ENCODE results near the gene HTT. TPM values are rescaled to one million over a fixed set of nuclear protein-coding genes. Genes with fewer than 3 reads are reported as not detected.

HTT gene
- total RNA-seq, 2 experiments from 2014 or later = 56.9 to 62.6 TPM

GRCh38 chr4:3029464-3029863 is 45.0 kb upstream of the HTT start:
- ChIA-PET CTCF (no interaction called here), POLR2A (no interaction called here)
- H3K27me3 ChIP-seq (ENCODE audit: control insufficient read depth in 1 of 2, insufficient read depth in 2 of 2, low read length in 2 of 2) = no peaks in the 10 kb centered on the region
- H3K9me3 ChIP-seq (ENCODE audit: control insufficient read depth in 1 of 2, insufficient read depth in 1 of 2, low read length in 2 of 2) = no peaks in the 10 kb centered on the region
- DNase-seq = no peak
- ATAC-seq (ENCODE audit: poor library complexity) = no peak
- Mint-ChIP-seq H3K4me1 (ENCODE audit: low read depth) (no peaks in the 10 kb centered on the region), H3K4me3 (no peak overlapping the region), H3K9me3 (no peaks in the 10 kb centered on the region), H3K27me3 (no peaks in the 10 kb centered on the region), H3K27ac (no peak overlapping the region), H3K36me3 (ENCODE audit: low read depth) (no peaks in the 10 kb centered on the region)
- intact Hi-C loops (cut with DNase I, micrococcal nuclease) = no loop called here
- no peak overlapping the region for H3K27ac ChIP-seq (ENCODE audit: low read depth in 1 of 2, low read length in 2 of 2)
- no peaks in the 10 kb centered on the region for H3K36me3 ChIP-seq (ENCODE audit: insufficient read depth, low read length)
- H3K4me3 ChIP-seq (ENCODE audit: low read length) = no peak overlapping the region
- TF ChIP-seq CTCF (IDR thresholded peaks at IDR 0.05) = no peak
- no peaks in the 10 kb centered on the region for H3K4me1 ChIP-seq (ENCODE audit: insufficient read depth, low read length)

- H3K36me3 ChIP-seq (ENCODE audit: insufficient read depth, low read length) = no peaks in the 10 kb centered on the region
- no peak overlapping the region for H3K27ac ChIP-seq (ENCODE audit: low read depth in 1 of 2, low read length in 2 of 2)
- no peaks in the 10 kb centered on the region for H3K9me3 ChIP-seq (ENCODE audit: control insufficient read depth in 1 of 2, insufficient read depth in 1 of 2, low read length in 2 of 2)
- no peaks in the 10 kb centered on the region for H3K4me1 ChIP-seq (ENCODE audit: insufficient read depth, low read length)
- ChIA-PET POLR2A (no interaction called here), CTCF (no interaction called here)
- no peaks in the 10 kb centered on the region for H3K27me3 ChIP-seq (ENCODE audit: control insufficient read depth in 1 of 2, insufficient read depth in 2 of 2, low read length in 2 of 2)
- Mint-ChIP-seq H3K4me3 (no peak overlapping the region), H3K27me3 (no peaks in the 10 kb centered on the region), H3K36me3 (ENCODE audit: low read depth) (no peaks in the 10 kb centered on the region), H3K9me3 (no peaks in the 10 kb centered on the region), H3K4me1 (ENCODE audit: low read depth) (no peaks in the 10 kb centered on the region), H3K27ac (no peak overlapping the region)
- no peak for ATAC-seq (ENCODE audit: poor library complexity)
- intact Hi-C loops (cut with DNase I, micrococcal nuclease) = no loop called here
- no peak for DNase-seq
- no peak overlapping the region for H3K4me3 ChIP-seq (ENCODE audit: low read length)
- TF ChIP-seq CTCF (IDR thresholded peaks at IDR 0.05) = no peak
Observed at GRCh38 chr4:3030566-3031356, 43.7 kb upstream of the HTT start.

GRCh38 chr4:3031357-3032082 is 43.0 kb upstream of the HTT start:
- H3K27me3 Mint-ChIP-seq = no peaks in the 10 kb centered on the region
- H3K4me3 Mint-ChIP-seq = no peak overlapping the region
- H3K4me1 Mint-ChIP-seq (ENCODE audit: low read depth) = no peaks in the 10 kb centered on the region
- Histone ChIP-seq H3K4me1 (ENCODE audit: insufficient read depth, low read length) (no peaks in the 10 kb centered on the region), H3K27ac (ENCODE audit: low read depth in 1 of 2, low read length in 2 of 2) (no peak overlapping the region), H3K36me3 (ENCODE audit: insufficient read depth, low read length) (no peaks in the 10 kb centered on the region), H3K9me3 (ENCODE audit: control insufficient read depth in 1 of 2, insufficient read depth in 1 of 2, low read length in 2 of 2) (no peaks in the 10 kb centered on the region), H3K27me3 (ENCODE audit: control insufficient read depth in 1 of 2, insufficient read depth in 2 of 2, low read length in 2 of 2) (no peaks in the 10 kb centered on the region), H3K4me3 (ENCODE audit: low read length) (no peak overlapping the region)
- DNase-seq (no peak), ATAC-seq (ENCODE audit: poor library complexity) (no peak)
- intact Hi-C loops (cut with DNase I, micrococcal nuclease) = no loop called here
- no peaks in the 10 kb centered on the region for H3K9me3 Mint-ChIP-seq
- no peak for TF ChIP-seq CTCF (IDR thresholded peaks at IDR 0.05)
- no peak overlapping the region for H3K27ac Mint-ChIP-seq
- CTCF ChIA-PET = no interaction called here
- POLR2A ChIA-PET = no interaction called here
- no peaks in the 10 kb centered on the region for H3K36me3 Mint-ChIP-seq (ENCODE audit: low read depth)
